K562 (cell line): Measurements from ENCODE around the gene AGPAT3.

Experiments used
- EP300 ChIP-seq: IDR thresholded peaks from 2 replicates; pipeline ENCODE4 v1.6.1; 2012; ENCODE audit warnings: low read length, improper control_type of control experiment
- EZH2 ChIP-seq: IDR thresholded peaks from 2 replicates; pipeline ENCODE4 v1.6.1; 2012; ENCODE audit warnings: low read depth, mild to moderate bottlenecking, inconsistent platforms, low read length, borderline replicate concordance
- FOS ChIP-seq: IDR thresholded peaks from 3 replicates; pipeline ENCODE4 v1.6.1; 2011; ENCODE audit not compliant: insufficient read length; ENCODE audit errors: extremely low read depth
- NCOA6 ChIP-seq: fragments of 450-650 bp; IDR thresholded peaks from 2 replicates; pipeline ENCODE4 v1.6.1; 2017; ENCODE audit warnings: mild to moderate bottlenecking
- NFE2 ChIP-seq: IDR thresholded peaks from 2 replicates; pipeline ENCODE4 v1.6.1; 2014; ENCODE audit warnings: antibody characterized with exemption, low read depth
- NR4A1 ChIP-seq, 2 experiments: fragments of 250-450 bp in 1 of 2; fragments of 450-650 bp in 1 of 2; sonication (Bioruptor Pico) in 1 of 2; IDR thresholded peaks; 2 replicates each; pipeline versions ENCODE4 v1.4.0 to v1.6.1; 2016 to 2020; ENCODE audit warnings: mild to moderate bottlenecking in 2 of 2, missing compliant biosample characterization in 1 of 2, missing genetic modification characterization in 1 of 2, moderate library complexity in 1 of 2
- SP1 ChIP-seq: sonication (generic); formaldehyde crosslinking; IDR thresholded peaks from 2 replicates; pipeline ENCODE4 v1.8.1; 2022; ENCODE audit warnings: mild to moderate bottlenecking, missing genetic modification reagents
- TAF1 ChIP-seq: IDR thresholded peaks from 2 replicates; pipeline ENCODE4 v1.6.1; 2011; ENCODE audit warnings: mild to moderate bottlenecking, low read length, moderate library complexity; ENCODE audit not compliant: insufficient read depth, control insufficient read depth, severe bottlenecking; ENCODE audit errors: extremely low read depth
- ZNF174 ChIP-seq: fragments of 250-450 bp; sonication (Bioruptor Pico); IDR thresholded peaks from 2 replicates; pipeline ENCODE4 v1.4.0; 2020; ENCODE audit warnings: mild to moderate bottlenecking
- TF ChIP-seq, protein P1 (sequence below), 3 experiments: IDR thresholded peaks in 2 of 3; conservative IDR thresholded peaks in 1 of 3; 2 replicates each; pipeline ENCODE4 v1.5.1; 2011 to 2012; ENCODE audit warnings: low read length in 3 of 3, mild to moderate bottlenecking in 3 of 3, control low read depth in 2 of 3, improper control_type of control experiment in 1 of 3, inconsistent platforms in 1 of 3, low read depth in 1 of 3, mixed read lengths in 1 of 3, moderate library complexity in 1 of 3; ENCODE audit not compliant: insufficient read depth in 2 of 3
- TF ChIP-seq, protein P2 (sequence below), 2 experiments: fragments of 450-650 bp; formaldehyde crosslinking in 1 of 2; IDR thresholded peaks; 2 replicates each; pipeline versions ENCODE4 v1.4.0 to v1.6.1; 2014 to 2020; ENCODE audit warnings: mild to moderate bottlenecking in 2 of 2, borderline replicate concordance in 1 of 2, low read depth in 1 of 2
- TF ChIP-seq, protein P3 (sequence below), 2 experiments: fragments of 450-650 bp in 1 of 2; sonication (generic) in 1 of 2; formaldehyde crosslinking in 1 of 2; IDR thresholded peaks; 2 replicates each; pipeline versions ENCODE4 v1.7.1 to v1.9.0; 2016 to 2022; ENCODE audit warnings: inconsistent platforms in 1 of 2, mild to moderate bottlenecking in 1 of 2, missing genetic modification reagents in 1 of 2

- TF ChIP-seq, protein P1, sequence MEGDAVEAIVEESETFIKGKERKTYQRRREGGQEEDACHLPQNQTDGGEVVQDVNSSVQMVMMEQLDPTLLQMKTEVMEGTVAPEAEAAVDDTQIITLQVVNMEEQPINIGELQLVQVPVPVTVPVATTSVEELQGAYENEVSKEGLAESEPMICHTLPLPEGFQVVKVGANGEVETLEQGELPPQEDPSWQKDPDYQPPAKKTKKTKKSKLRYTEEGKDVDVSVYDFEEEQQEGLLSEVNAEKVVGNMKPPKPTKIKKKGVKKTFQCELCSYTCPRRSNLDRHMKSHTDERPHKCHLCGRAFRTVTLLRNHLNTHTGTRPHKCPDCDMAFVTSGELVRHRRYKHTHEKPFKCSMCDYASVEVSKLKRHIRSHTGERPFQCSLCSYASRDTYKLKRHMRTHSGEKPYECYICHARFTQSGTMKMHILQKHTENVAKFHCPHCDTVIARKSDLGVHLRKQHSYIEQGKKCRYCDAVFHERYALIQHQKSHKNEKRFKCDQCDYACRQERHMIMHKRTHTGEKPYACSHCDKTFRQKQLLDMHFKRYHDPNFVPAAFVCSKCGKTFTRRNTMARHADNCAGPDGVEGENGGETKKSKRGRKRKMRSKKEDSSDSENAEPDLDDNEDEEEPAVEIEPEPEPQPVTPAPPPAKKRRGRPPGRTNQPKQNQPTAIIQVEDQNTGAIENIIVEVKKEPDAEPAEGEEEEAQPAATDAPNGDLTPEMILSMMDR (IDR thresholded peaks at IDR 0.05 in 2 of 3, conservative IDR thresholded peaks at IDR 0.05 in 1 of 3; ENCODE audit: insufficient read depth in 2 of 3, low read depth in 1 of 3, low read length in 3 of 3) = no peak
- TF ChIP-seq EZH2 (no peak), FOS (no peak), NCOA6 (no peak), TAF1 (no peak), NR4A1 (CRISPR knock-in tag; IDR thresholded peaks at IDR 0.05) (no peak), NR4A1 (tag; IDR thresholded peaks at IDR 0.05) (no peak), EP300 (no peak), ZNF174 (CRISPR knock-in tag) (no peak), NFE2 (no peak), SP1 (CRISPR knock-in tag) (no peak)
- TF ChIP-seq, protein P2, sequence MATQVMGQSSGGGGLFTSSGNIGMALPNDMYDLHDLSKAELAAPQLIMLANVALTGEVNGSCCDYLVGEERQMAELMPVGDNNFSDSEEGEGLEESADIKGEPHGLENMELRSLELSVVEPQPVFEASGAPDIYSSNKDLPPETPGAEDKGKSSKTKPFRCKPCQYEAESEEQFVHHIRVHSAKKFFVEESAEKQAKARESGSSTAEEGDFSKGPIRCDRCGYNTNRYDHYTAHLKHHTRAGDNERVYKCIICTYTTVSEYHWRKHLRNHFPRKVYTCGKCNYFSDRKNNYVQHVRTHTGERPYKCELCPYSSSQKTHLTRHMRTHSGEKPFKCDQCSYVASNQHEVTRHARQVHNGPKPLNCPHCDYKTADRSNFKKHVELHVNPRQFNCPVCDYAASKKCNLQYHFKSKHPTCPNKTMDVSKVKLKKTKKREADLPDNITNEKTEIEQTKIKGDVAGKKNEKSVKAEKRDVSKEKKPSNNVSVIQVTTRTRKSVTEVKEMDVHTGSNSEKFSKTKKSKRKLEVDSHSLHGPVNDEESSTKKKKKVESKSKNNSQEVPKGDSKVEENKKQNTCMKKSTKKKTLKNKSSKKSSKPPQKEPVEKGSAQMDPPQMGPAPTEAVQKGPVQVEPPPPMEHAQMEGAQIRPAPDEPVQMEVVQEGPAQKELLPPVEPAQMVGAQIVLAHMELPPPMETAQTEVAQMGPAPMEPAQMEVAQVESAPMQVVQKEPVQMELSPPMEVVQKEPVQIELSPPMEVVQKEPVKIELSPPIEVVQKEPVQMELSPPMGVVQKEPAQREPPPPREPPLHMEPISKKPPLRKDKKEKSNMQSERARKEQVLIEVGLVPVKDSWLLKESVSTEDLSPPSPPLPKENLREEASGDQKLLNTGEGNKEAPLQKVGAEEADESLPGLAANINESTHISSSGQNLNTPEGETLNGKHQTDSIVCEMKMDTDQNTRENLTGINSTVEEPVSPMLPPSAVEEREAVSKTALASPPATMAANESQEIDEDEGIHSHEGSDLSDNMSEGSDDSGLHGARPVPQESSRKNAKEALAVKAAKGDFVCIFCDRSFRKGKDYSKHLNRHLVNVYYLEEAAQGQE (IDR thresholded peaks at IDR 0.05; ENCODE audit: borderline replicate concordance) = no peak
- TF ChIP-seq, protein P2 (CRISPR knock-in tag; IDR thresholded peaks at IDR 0.05; ENCODE audit: low read depth) = no peak
- TF ChIP-seq, protein P3, sequence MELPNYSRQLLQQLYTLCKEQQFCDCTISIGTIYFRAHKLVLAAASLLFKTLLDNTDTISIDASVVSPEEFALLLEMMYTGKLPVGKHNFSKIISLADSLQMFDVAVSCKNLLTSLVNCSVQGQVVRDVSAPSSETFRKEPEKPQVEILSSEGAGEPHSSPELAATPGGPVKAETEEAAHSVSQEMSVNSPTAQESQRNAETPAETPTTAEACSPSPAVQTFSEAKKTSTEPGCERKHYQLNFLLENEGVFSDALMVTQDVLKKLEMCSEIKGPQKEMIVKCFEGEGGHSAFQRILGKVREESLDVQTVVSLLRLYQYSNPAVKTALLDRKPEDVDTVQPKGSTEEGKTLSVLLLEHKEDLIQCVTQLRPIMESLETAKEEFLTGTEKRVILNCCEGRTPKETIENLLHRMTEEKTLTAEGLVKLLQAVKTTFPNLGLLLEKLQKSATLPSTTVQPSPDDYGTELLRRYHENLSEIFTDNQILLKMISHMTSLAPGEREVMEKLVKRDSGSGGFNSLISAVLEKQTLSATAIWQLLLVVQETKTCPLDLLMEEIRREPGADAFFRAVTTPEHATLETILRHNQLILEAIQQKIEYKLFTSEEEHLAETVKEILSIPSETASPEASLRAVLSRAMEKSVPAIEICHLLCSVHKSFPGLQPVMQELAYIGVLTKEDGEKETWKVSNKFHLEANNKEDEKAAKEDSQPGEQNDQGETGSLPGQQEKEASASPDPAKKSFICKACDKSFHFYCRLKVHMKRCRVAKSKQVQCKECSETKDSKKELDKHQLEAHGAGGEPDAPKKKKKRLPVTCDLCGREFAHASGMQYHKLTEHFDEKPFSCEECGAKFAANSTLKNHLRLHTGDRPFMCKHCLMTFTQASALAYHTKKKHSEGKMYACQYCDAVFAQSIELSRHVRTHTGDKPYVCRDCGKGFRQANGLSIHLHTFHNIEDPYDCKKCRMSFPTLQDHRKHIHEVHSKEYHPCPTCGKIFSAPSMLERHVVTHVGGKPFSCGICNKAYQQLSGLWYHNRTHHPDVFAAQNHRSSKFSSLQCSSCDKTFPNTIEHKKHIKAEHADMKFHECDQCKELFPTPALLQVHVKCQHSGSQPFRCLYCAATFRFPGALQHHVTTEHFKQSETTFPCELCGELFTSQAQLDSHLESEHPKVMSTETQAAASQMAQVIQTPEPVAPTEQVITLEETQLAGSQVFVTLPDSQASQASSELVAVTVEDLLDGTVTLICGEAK (IDR thresholded peaks at IDR 0.05) = no peak
- TF ChIP-seq, protein P3 (CRISPR knock-in tag; IDR thresholded peaks at IDR 0.05) = no peak
These were observed 106.4 kb downstream of the AGPAT3 start for GRCh38 chr21:43971201-43971991.
